Neural crest cell (in vitro differentiated cells): ENCODE data around the gene SUMO3. TPM values are rescaled to one million over a fixed set of nuclear protein-coding genes. Genes with fewer than 3 reads are reported as not detected.

Experiments used
- DNase-seq: peaks from one replicate; pipeline ENCODE4 v3.0.0; 2021; ENCODE audit warnings: low read depth, mixed read lengths, low spot score
- H3K27ac Mint-ChIP-seq: one replicate; pipeline ENCODE4 v1.8.0; 2021; ENCODE audit warnings: mild to moderate bottlenecking, mixed read lengths; ENCODE audit not compliant: unreplicated experiment
- H3K27me3 Mint-ChIP-seq: 2 replicates; pipeline ENCODE4 v1.8.0; 2021; ENCODE audit warnings: low read depth, mild to moderate bottlenecking, mixed read lengths
- H3K36me3 Mint-ChIP-seq: 2 replicates; pipeline ENCODE4 v1.8.0; 2021; ENCODE audit warnings: low read depth, mild to moderate bottlenecking, mixed read lengths
- H3K4me1 Mint-ChIP-seq: 2 replicates; pipeline ENCODE4 v1.8.0; 2021; ENCODE audit warnings: mixed read lengths
- H3K4me3 Mint-ChIP-seq: one replicate; pipeline ENCODE4 v1.8.0; 2021; ENCODE audit warnings: mild to moderate bottlenecking, mixed read lengths
- H3K9me3 Mint-ChIP-seq: 2 replicates; pipeline ENCODE4 v1.8.0; 2021; ENCODE audit warnings: mixed read lengths
- CTCF ChIP-seq: fragments of 200-600 bp; sonication (generic); conservative IDR thresholded peaks from 2 replicates; pipeline ENCODE4 v1.5.0; 2021; ENCODE audit warnings: antibody characterized with exemption, mild to moderate bottlenecking
- total RNA-seq: library from RNA; stranded (reverse); gene quantifications from 2 replicates; pipeline ENCODE4 v1.2.1, GENCODE V29; 2021

SUMO3 gene
- total RNA-seq, 1 donor from 2014 or later, result 97.7 TPM

- H3K27me3 Mint-ChIP-seq, result no peaks in the 10 kb centered on the region
- no peaks in the 10 kb centered on the region for H3K9me3 Mint-ChIP-seq
- no peak overlapping the region for H3K4me3 Mint-ChIP-seq
- no peak for DNase-seq
- H3K27ac Mint-ChIP-seq, result no peak overlapping the region
- H3K36me3 Mint-ChIP-seq, result peaks cover 5% of the 10 kb centered on the region
- peaks cover 9% of the 10 kb centered on the region for H3K4me1 Mint-ChIP-seq
- no peak for TF ChIP-seq CTCF
These were observed 5.2 kb downstream of the SUMO3 start for GRCh38 chr21:44812640-44813039.

DNA sequence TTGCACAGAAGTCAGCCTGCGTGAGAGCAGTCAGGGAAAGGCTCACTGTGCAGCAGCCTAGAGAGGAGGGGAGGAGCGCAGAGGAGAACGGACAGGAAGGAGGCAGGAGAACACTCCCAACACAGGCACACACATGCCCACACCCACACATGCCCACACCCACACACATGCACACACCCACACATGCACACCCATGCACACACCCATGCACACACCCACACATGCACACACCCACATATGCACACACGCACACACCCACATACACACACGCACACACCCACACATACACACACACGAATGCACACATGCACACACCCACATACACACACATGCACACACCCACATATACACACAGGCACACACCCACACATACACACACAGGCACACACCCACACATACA is 7.1 kb downstream of the SUMO3 start:
- Mint-ChIP-seq H3K9me3 (no peaks in the 10 kb centered on the region), H3K27ac (peak overlapping the region; percentile 2), H3K4me3 (no peak overlapping the region), H3K36me3 (peaks cover 8% of the 10 kb centered on the region), H3K4me1 (peaks cover 2% of the 10 kb centered on the region), H3K27me3 (no peaks in the 10 kb centered on the region)
- TF ChIP-seq CTCF, result no peak
- no peak for DNase-seq

DNA sequence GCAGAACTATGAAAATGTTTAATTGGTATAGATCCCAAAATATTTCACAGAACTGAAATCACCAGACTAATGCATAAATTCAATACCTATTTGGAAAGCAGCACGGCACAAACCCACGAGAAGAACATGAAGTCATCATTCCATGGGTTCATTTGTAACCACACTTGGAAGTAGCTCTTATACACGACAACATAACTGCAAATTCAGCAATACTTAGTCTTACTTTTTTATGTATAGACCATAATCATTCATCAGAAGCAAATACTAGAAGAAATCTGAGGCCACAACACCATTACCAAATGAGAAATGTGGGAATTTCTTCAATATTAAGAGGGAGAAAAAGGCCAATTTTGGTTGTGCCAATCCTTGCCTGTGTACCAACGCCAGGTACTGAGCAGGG is 12.0 kb downstream of the SUMO3 start:
- Mint-ChIP-seq H3K4me3 (no peak overlapping the region), H3K27me3 (no peaks in the 10 kb centered on the region), H3K4me1 (peaks cover 13% of the 10 kb centered on the region), H3K27ac (no peak overlapping the region), H3K9me3 (no peaks in the 10 kb centered on the region), H3K36me3 (peaks cover 12% of the 10 kb centered on the region)
- no peak for DNase-seq
- TF ChIP-seq CTCF, result no peak

DNA sequence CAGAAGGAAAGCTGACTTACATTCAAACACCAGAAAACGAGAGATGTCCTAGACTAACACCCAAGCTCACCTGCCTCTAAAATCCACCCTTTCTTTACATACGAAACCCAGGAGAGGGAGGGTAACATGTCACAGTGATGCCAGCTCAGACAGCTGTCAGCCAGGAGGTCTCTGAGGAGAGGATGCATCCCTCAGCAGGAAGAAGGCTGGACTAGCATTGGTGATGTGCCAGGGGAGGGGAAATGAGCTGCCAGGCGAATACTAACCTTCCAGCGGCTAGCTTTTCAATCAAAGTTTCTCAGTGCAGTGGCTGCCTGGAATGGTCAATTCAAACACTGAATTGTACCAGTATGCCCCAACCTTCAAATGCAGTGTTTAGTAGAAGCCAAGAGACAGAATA is 12.6 kb downstream of the SUMO3 start:
- no peaks in the 10 kb centered on the region for H3K9me3 Mint-ChIP-seq
- H3K36me3 Mint-ChIP-seq, result peaks cover 12% of the 10 kb centered on the region
- H3K27ac Mint-ChIP-seq, result no peak overlapping the region
- no peaks in the 10 kb centered on the region for H3K27me3 Mint-ChIP-seq
- H3K4me3 Mint-ChIP-seq, result peak overlapping the region; percentile 89
- H3K4me1 Mint-ChIP-seq, result peaks cover 20% of the 10 kb centered on the region
- no peak for DNase-seq
- TF ChIP-seq CTCF, result no peak

DNA sequence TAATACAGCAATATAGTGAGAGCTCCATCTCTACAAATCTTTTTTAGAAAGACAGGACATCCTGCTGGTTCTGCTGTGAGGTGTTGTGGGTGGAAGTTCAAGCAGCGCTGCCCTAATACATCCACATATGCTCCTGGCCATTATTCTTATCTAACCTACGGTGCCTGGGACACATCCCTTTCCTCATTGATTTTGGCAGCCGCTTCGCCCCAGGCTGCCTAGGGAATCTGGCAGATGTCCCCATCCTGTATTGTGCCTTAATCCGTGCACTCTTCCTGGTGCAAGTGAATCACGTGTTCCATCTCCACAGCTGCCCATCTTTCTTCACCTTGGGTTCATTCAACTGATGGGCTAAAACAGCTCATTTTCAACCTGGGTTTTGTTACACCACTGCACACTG is 13.1 kb downstream of the SUMO3 start:
- no peak overlapping the region for H3K27ac Mint-ChIP-seq
- no peak for DNase-seq
- TF ChIP-seq CTCF, result no peak
- H3K4me1 Mint-ChIP-seq, result peaks cover 24% of the 10 kb centered on the region
- no peaks in the 10 kb centered on the region for H3K27me3 Mint-ChIP-seq
- peaks cover 10% of the 10 kb centered on the region for H3K36me3 Mint-ChIP-seq
- peak overlapping the region; percentile 89 for H3K4me3 Mint-ChIP-seq
- no peaks in the 10 kb centered on the region for H3K9me3 Mint-ChIP-seq

DNA sequence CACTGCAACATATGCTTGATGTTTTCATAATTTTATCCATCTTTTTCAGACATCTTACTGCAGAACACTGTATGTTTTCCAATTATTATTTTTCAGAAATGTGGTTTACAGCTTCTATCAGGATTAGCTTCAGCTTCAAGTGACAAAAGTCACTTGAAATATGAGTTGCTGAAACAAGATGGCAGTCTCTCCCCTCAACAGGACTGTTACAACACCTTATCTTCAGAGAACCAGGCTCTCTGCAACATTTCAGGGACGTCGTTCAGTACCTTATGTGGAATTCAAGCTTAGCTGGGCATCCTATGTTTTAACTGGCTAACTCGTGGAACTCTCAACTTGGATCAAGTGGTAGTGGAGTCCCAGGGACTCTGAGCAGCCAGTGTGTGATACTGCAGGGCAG is 14.2 kb downstream of the SUMO3 start:
- peaks cover 9% of the 10 kb centered on the region for H3K36me3 Mint-ChIP-seq
- no peaks in the 10 kb centered on the region for H3K9me3 Mint-ChIP-seq
- TF ChIP-seq CTCF, result no peak
- H3K27ac Mint-ChIP-seq, result no peak overlapping the region
- no peaks in the 10 kb centered on the region for H3K27me3 Mint-ChIP-seq
- H3K4me3 Mint-ChIP-seq, result peak overlapping the region; percentile 89
- no peak for DNase-seq
- peaks cover 28% of the 10 kb centered on the region for H3K4me1 Mint-ChIP-seq
